Left lung (tissue), 10 donors: ENCODE measurements around the gene SIN3B. TPM values are rescaled to one million over a fixed set of nuclear protein-coding genes. Genes with fewer than 3 reads are reported as not detected.
"Not testable (repeated sequence)": the region's sequence is repeated elsewhere in the genome, so short reads cannot be mapped to it uniquely, and the experiment has no call there.

Source experiments
- ATAC-seq: fragments of 200-7000 bp; cut with Tn5 transposase; one replicate; pipeline ENCODE4 v1.9.1; 2020; ENCODE audit warnings: moderate library complexity
- DNase-seq, 4 donors: peaks; one replicate each; pipeline ENCODE4 v3.0.0-alpha.2; 2013 to 2020
- H3K27ac ChIP-seq, 2 donors: fragments of 200-600 bp; sonication (generic) in 1 of 2; one replicate each; pipeline versions ENCODE4 v1.5.0 to v1.8.0; 2020 to 2021
- H3K27me3 ChIP-seq, 2 donors: fragments of 200-600 bp; sonication (generic) in 1 of 2; one replicate each; pipeline versions ENCODE4 v1.5.0 to v1.8.0; 2020 to 2021
- H3K36me3 ChIP-seq, 2 donors: fragments of 200-600 bp; sonication (generic) in 1 of 2; one replicate each; pipeline versions ENCODE4 v1.5.0 to v1.8.0; 2020 to 2021
- H3K4me1 ChIP-seq, 2 donors: fragments of 200-600 bp; one replicate each; pipeline ENCODE4 v1.8.0; 2021
- H3K4me3 ChIP-seq, 2 donors: fragments of 200-600 bp; sonication (generic) in 1 of 2; one replicate each; pipeline versions ENCODE4 v1.5.0 to v1.8.0; 2020 to 2021; ENCODE audit warnings: mild to moderate bottlenecking in 1 of 2
- H3K9me3 ChIP-seq, 2 donors: fragments of 200-600 bp; sonication (generic) in 1 of 2; one replicate each; pipeline versions ENCODE4 v1.5.0 to v1.8.0; 2020 to 2021
- intact Hi-C, 2 donors: fragments of 100-400 bp; cut with DNase I; formaldehyde crosslinking; loops; one replicate each; pipeline versions ENCODE4 v1.11.2 to v1.14.2; 2022
- polyA plus RNA-seq, 6 donors: library from polyadenylated mRNA; unstranded; fragments of 120-200 nt; gene quantifications; one replicate each; pipeline ENCODE4 v1.2.1, GENCODE V29; 2013; ENCODE audit not compliant: insufficient read length in 6 of 6
- total RNA-seq, 2 donors: library from RNA; stranded (reverse); fragmentation: NEBNext Ultra II Directional; extraction: Animal tissue kit (Norgen Biotek cat#: 25700); gene quantifications; one replicate each; pipeline ENCODE4 v1.2.1, GENCODE V29; 2021
- TF ChIP-seq, protein P1 (sequence below), 2 donors: fragments of 200-600 bp; sonication (generic) in 1 of 2; IDR thresholded peaks; one replicate each; pipeline versions ENCODE4 v1.5.0 to v1.8.0; 2021; ENCODE audit warnings: antibody characterized with exemption in 2 of 2
- donor health status: DM: no; HTN: yes; CAD: no.
- donor health status: DM: no; HTN: no; CAD: no.

SIN3B gene
- total and polyA plus RNA-seq, 8 donors = 46.3 to 91.1 (median 69.5) TPM

DNA sequence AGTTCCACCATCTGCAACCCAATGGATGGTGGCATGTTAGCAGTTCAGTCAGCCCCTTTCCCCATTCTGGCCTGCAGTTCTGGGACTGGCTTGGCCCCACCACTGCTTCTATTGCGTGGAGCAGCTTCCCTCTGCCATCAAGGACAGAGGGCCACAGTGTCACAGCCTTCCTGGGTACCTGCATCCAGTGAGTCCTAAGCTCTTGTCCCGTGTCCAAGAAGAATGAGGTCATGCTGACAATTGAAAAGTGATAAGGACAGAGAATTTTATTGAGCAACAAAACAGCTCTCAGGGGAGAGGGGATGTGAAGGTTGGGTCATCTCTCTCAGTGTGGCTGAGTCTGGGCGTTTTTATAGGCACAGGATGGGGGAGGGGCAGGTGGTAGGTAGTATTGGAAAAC is 33.5 kb upstream of the SIN3B start:
- Histone ChIP-seq H3K27me3 (no peaks in the 10 kb centered on the region), H3K27ac (no peak overlapping the region), H3K4me1 (no peaks in the 10 kb centered on the region), H3K9me3 (peaks cover 0 to 24% of the 10 kb centered on the region in 2 donors), H3K4me3 (no peak overlapping the region), H3K36me3 (no peaks in the 10 kb centered on the region)
- TF ChIP-seq, protein P1, sequence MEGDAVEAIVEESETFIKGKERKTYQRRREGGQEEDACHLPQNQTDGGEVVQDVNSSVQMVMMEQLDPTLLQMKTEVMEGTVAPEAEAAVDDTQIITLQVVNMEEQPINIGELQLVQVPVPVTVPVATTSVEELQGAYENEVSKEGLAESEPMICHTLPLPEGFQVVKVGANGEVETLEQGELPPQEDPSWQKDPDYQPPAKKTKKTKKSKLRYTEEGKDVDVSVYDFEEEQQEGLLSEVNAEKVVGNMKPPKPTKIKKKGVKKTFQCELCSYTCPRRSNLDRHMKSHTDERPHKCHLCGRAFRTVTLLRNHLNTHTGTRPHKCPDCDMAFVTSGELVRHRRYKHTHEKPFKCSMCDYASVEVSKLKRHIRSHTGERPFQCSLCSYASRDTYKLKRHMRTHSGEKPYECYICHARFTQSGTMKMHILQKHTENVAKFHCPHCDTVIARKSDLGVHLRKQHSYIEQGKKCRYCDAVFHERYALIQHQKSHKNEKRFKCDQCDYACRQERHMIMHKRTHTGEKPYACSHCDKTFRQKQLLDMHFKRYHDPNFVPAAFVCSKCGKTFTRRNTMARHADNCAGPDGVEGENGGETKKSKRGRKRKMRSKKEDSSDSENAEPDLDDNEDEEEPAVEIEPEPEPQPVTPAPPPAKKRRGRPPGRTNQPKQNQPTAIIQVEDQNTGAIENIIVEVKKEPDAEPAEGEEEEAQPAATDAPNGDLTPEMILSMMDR (IDR thresholded peaks at IDR 0.05) = no peak
- no peak for ATAC-seq
- no peak for DNase-seq
- intact Hi-C loops = no loop called here

DNA sequence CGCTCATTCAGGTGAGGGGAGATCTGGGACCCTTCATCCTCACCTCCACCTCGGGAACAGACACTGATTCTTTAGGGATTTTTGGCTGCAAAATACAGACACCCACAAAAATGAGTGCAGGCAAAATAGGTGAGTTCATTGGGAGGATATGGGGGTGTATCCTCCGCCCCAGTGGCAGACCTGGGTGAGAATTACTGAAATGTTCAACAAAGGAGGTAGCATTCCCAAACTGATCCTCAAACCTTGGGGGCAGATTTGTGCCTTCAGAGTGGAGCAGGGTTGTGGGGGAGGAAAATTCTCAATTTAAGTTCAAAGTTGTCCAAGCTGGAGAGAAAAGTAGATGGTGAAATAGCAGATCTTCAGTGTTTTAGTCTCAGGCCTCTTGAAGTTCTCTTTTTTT is 31.3 kb upstream of the SIN3B start:
- H3K4me3 ChIP-seq = no peak overlapping the region
- DNase-seq (no peak), ATAC-seq (no peak)
- TF ChIP-seq, protein P1 (IDR thresholded peaks at IDR 0.05) = no peak
- intact Hi-C loops = no loop called here
- H3K9me3 ChIP-seq = peaks cover 0 to 19% of the 10 kb centered on the region in 2 donors
- H3K4me1 ChIP-seq = peaks cover 0 to 13% of the 10 kb centered on the region in 2 donors
- no peaks in the 10 kb centered on the region for H3K27me3 ChIP-seq
- no peaks in the 10 kb centered on the region for H3K36me3 ChIP-seq
- no peak overlapping the region for H3K27ac ChIP-seq

GRCh38 chr19:16798326-16798725 is 30.9 kb upstream of the SIN3B start:
- H3K27me3 ChIP-seq, H3K4me3 ChIP-seq, H3K36me3 ChIP-seq, H3K27ac ChIP-seq, ATAC-seq, DNase-seq, intact Hi-C loops: not testable (repeated sequence)
- Histone ChIP-seq H3K4me1 (peaks cover 0 to 13% of the 10 kb centered on the region in 2 donors), H3K9me3 (peaks cover 0 to 19% of the 10 kb centered on the region in 2 donors)

DNA sequence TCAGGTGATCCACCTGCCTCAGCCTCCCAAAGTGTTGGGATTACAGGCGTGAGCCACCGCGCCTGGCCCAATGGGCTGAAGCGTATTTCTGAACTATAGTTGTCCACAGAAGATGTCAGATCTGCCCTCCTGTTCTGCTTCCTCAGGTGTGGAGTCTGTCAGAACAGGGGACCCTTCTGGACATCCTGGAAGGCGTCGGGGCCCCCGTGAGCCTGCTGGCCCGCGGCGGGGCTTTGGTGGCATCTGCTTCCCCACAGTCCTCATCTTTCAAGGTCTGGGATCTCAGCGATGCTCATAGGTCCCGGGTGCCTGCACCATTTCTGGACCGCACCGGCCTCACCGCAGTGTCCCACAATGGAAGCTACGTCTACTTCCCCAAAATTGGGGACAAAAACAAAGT is 29.5 kb upstream of the SIN3B start:
- TF ChIP-seq, protein P1 (IDR thresholded peaks at IDR 0.05) = no peak
- intact Hi-C loops = no loop called here

DNA sequence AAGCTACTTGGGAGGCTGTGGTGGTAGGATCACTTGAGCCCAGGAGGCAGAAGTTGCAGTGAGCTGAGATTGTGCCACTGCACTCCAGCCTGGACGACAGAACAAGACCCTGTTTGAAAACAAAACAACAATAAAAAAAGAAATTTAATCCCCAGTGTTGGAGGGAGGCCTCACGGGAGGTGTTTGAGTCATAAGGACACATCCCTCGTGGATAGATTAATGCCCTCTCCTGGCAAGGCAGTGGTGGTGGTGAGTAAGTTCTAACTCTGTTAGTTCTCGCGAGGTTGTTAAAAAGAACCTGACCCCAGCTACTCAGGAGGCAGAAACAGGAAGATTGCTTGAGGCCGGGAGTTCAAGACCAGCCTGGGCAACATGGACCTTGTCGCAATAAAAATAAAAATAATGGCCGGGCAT is 27.6 kb upstream of the SIN3B start:
- ATAC-seq (no peak), DNase-seq (no peak)
- peaks cover 0 to under 1% of the 10 kb centered on the region in 2 donors for H3K9me3 ChIP-seq
- peaks cover 0 to 13% of the 10 kb centered on the region in 2 donors for H3K4me1 ChIP-seq
- TF ChIP-seq, protein P1 (IDR thresholded peaks at IDR 0.05) = no peak
- peak overlapping the region in 1 of 2 donors; percentile 57 for H3K27ac ChIP-seq
- no peak overlapping the region for H3K4me3 ChIP-seq
- no peaks in the 10 kb centered on the region for H3K27me3 ChIP-seq
- intact Hi-C loops = no loop called here
- no peaks in the 10 kb centered on the region for H3K36me3 ChIP-seq

More for the DNA sequence above, 29.5 kb upstream of the SIN3B start:
- no peak overlapping the region for H3K4me3 ChIP-seq
- H3K4me1 ChIP-seq = peaks cover 0 to 13% of the 10 kb centered on the region in 2 donors
- no peaks in the 10 kb centered on the region for H3K36me3 ChIP-seq
- ATAC-seq (no peak), DNase-seq (no peak)
- no peak overlapping the region for H3K27ac ChIP-seq
- no peaks in the 10 kb centered on the region for H3K27me3 ChIP-seq
- H3K9me3 ChIP-seq = peaks cover 0 to 19% of the 10 kb centered on the region in 2 donors

DNA sequence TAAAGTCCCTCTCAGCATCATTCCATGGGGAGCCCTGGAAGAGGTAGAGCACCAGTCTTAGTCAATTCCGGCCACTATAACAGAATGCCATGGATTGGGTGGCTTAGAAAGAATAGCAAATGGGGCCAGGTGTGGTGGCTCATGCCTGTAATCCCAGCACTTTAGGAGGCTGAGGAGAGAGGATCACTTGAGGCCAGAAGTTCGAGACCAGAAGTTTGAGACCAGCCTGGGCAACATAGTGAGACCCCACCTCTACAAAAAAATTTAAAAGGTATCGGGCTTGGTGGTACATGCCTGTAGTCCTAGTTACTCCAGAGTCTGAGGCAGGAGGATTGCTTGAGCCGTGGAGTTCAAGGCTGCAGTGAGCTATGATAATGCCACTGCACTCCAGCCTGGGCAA is 25.0 kb upstream of the SIN3B start:
- H3K4me1 ChIP-seq = peaks cover 0 to 13% of the 10 kb centered on the region in 2 donors
- H3K36me3 ChIP-seq = no peaks in the 10 kb centered on the region
- intact Hi-C loops = no loop called here
- no peak overlapping the region for H3K27ac ChIP-seq
- H3K27me3 ChIP-seq = no peaks in the 10 kb centered on the region
- H3K9me3 ChIP-seq = no peaks in the 10 kb centered on the region
- ATAC-seq (no peak), DNase-seq (no peak)
- TF ChIP-seq, protein P1 (IDR thresholded peaks at IDR 0.05) = no peak
- H3K4me3 ChIP-seq = no peak overlapping the region
